IPS-20b (cell line): ENCODE results near the gene ZNF512B.

ENCODE experiments used
- H3K27ac ChIP-seq: one replicate; pipeline ENCODE4 v1.5.1; 2013; ENCODE audit warnings: low read length
- H3K27me3 ChIP-seq: 2 replicates; pipeline ENCODE4 v1.6.1; 2013; ENCODE audit warnings: mild to moderate bottlenecking, low read length, inconsistent platforms; ENCODE audit not compliant: insufficient read depth
- H3K36me3 ChIP-seq: 2 replicates; pipeline ENCODE4 v1.6.1; 2013; ENCODE audit warnings: low read depth, mild to moderate bottlenecking, inconsistent platforms, low read length, moderate library complexity; ENCODE audit not compliant: insufficient read depth
- H3K4me1 ChIP-seq: 2 replicates; pipeline ENCODE4 v1.6.1; 2013; ENCODE audit warnings: mild to moderate bottlenecking, control low read depth, inconsistent platforms, low read length, moderate library complexity; ENCODE audit not compliant: insufficient read depth
- H3K4me3 ChIP-seq: 2 replicates; pipeline ENCODE4 v1.5.1; 2013; ENCODE audit warnings: mild to moderate bottlenecking, low read length, inconsistent platforms
- H3K9ac ChIP-seq: 2 replicates; pipeline ENCODE4 v1.6.1; 2013; ENCODE audit warnings: low read depth, mild to moderate bottlenecking, inconsistent platforms, low read length, moderate library complexity
- H3K9me3 ChIP-seq: 2 replicates; pipeline ENCODE4 v1.6.1; 2013; ENCODE audit warnings: mild to moderate bottlenecking, low read depth, low read length, inconsistent platforms; ENCODE audit not compliant: insufficient read depth

The ZNF512B gene

DNA sequence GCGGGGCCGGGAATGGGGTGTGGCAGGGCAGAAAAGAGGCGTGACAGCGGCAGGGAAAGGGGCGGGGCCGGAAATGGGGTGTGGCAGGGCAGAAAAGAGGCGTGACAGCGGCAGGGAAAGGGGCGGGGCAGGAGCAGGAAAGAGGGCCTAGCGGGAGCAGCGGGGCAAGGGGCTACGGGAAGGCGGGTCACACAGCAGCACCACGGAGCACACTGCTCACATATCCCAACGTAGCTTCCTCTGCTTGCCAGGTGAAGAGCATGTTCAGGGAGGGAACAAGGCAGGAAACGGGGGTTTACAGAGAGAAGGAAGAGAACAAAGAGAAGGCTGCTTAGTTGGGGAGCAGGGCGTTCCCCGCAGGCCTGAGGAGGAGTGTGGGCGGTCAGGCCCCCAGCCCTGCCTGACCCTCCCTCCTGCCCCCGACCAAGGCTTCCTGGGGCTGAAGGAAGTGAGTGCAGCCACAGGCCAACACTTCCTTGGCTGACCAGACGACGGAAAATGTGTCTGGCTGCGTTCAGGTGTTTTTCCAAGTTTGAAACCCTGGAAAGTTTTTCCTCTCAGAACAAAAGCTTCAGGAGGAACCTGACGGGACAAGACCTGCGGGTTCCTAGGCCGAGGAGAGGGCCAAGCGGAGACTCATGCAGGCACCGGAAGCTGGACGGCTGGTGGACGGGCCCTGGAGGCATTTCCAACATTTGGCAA lies 27.3 kb downstream of the ZNF512B start:
- no peak overlapping the region for H3K27ac ChIP-seq
- no peak overlapping the region for H3K4me3 ChIP-seq
- peaks cover 3% of the 10 kb centered on the region; the same call in 1 of the 2 replicates for H3K4me1 ChIP-seq
- peaks cover 31% of the 10 kb centered on the region for H3K36me3 ChIP-seq
- H3K9me3 ChIP-seq: no peaks in the 10 kb centered on the region
- H3K27me3 ChIP-seq: no peaks in the 10 kb centered on the region
- no peak overlapping the region; the same call in 1 of the 2 replicates for H3K9ac ChIP-seq

DNA sequence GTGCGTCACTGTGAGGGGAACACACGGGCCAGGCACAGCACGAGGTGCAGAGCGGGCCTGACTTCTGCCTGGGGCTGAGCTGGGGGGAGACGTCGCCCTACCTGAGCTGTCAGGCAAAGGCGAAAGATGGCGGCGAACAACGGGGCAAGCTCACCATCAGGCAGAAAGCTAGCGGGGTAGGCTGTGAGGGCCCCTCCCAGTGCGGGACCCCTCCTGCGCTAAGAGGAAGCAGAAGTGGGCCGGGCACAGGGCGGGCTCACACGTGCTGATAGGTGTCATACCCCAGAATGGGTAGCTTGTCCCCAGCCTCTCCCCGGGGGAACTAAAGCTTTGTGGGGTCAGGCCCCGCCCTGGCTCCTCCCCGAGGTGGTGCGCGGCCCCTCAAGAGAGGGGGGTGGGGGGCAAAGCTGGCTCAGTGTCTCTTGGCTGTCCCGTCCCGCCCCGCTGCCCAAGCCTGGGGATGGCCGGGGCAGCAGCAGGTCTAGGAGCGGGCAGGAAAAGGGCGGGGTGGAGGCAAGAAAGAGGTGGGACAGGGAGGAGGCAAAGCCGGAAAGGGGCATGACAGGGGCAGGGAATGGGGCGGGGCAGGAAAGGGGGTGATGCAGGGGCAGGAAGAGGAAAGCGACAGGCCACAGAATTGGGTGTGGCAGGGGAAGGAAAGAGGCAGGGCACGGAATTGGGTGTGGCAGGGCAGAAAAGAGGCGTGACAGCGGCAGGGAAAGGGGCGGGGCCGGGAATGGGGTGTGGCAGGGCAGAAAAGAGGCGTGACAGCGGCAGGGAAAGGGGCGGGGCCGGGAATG lies 28.2 kb downstream of the ZNF512B start:
- Histone ChIP-seq H3K4me1 (peaks cover 3% of the 10 kb centered on the region; the same call in 1 of the 2 replicates), H3K9me3 (no peaks in the 10 kb centered on the region), H3K4me3 (no peak overlapping the region), H3K27ac (no peak overlapping the region), H3K36me3 (peaks cover 31% of the 10 kb centered on the region), H3K9ac (no peak overlapping the region), H3K27me3 (no peaks in the 10 kb centered on the region)

DNA sequence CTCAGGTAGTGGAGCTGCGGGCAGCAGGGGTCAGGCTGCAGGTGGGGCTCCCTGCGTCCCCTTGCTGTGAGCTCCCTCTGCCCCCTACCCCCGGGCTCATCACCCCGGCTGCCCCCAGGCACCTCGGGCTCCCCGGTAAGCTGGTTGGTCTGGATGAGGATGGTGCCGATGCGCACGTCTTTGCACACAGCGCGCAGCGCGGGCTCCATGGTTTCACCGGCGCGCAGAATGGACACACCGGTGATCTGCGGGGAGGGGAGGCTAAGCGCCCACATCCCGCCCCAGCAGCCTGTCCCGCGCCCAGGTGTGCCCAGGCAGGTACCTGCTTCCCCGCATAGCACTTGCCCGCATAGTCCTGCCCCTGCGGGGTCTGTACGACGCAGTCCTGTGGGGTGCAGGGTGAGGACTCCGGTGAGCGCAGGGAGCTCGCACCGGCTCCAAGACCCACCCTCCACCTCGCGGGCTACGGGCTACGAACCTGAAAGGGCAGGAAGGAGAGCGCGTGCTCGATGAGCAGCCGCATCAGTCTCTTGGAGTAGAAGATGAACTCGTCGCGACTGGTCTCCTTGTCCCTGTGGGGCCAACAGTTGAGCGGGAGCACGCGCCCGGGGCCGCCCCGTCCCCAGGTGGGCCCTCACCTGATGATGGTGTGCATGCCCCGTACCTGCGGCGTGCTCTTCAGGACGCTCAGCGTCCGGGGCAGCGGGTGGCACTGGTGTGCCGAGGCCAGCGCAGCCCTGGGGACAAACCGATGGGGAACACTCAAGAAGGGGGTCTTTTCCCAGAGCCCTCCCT lies 29.1 kb downstream of the ZNF512B start:
- Histone ChIP-seq H3K27ac (no peak overlapping the region), H3K36me3 (peaks cover 28% of the 10 kb centered on the region), H3K4me3 (no peak overlapping the region), H3K27me3 (no peaks in the 10 kb centered on the region), H3K9me3 (no peaks in the 10 kb centered on the region), H3K9ac (no peak overlapping the region), H3K4me1 (peaks cover 3% of the 10 kb centered on the region; the same call in 1 of the 2 replicates)

DNA sequence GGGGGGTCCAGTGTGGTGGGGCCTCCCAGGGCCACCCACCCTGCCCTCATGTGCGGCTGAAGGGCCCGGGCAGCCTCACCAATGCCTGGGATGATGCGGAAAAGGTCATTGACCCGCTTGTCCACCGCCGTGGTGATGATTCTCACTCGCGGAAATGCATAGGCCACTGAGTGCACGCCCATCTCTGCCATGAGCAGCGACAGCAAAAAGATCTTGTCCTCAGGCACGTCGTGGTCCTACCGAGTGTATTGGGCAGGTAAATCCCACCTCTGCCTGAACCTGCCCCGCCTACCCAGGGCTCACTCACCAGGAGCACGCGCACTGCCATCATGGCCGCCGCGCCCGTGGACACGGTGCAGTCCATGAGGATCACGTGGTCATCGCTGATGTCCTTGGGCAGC lies 29.7 kb downstream of the ZNF512B start:
- no peak overlapping the region for H3K9ac ChIP-seq

DNA sequence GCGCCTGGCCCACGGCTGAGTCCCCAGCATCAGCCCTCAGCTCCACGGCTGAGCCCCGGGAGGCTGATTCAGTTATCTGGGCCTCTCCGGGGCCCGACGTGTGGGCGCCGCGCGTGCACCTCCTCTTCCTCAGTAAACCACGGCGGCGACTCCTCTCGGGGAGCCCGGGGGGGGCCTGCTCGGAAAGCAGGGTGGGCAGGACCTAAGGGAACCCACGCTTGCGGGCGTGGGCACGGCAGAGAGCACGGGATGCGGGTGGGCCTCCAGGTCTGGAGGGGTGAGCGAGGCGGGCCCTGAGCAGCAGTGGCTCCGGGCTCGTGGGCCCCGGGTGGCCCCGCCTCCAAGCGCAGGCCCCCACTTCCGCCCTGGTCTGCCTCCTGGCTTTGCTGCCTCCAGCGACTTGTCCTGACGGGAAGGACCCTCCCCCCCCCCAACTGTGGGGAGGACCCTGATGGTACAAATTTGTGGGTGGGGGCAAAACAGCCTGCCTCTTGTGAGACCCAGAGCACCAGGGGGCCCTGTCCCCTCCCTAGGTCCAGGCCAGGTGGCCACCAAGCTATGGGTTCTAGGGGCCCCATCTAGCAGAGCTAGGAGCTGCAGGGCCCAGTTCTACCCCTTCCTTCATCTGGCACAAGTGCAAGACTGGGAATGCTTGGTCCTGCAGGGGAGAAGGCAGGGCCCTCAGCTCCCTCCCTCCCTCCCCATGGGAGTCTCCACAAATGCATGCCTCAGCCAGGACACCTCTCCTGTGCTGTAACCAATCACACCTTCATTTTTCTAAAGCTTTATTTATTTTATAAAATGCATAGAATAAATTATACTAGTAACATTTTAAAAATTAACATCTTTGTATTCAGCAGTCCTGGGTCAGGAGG lies 30.4 kb downstream of the ZNF512B start:
- Histone ChIP-seq H3K9ac (no peak overlapping the region), H3K4me1 (peaks cover 3% of the 10 kb centered on the region; the same call in 1 of the 2 replicates), H3K9me3 (no peaks in the 10 kb centered on the region), H3K27ac (no peak overlapping the region), H3K27me3 (no peaks in the 10 kb centered on the region), H3K36me3 (peaks cover 26% of the 10 kb centered on the region), H3K4me3 (no peak overlapping the region)

More for the DNA sequence above, 29.7 kb downstream of the ZNF512B start:
- no peak overlapping the region for H3K27ac ChIP-seq
- no peaks in the 10 kb centered on the region for H3K27me3 ChIP-seq
- no peaks in the 10 kb centered on the region for H3K9me3 ChIP-seq
- peaks cover 27% of the 10 kb centered on the region for H3K36me3 ChIP-seq
- peaks cover 3% of the 10 kb centered on the region; the same call in 1 of the 2 replicates for H3K4me1 ChIP-seq
- H3K4me3 ChIP-seq: no peak overlapping the region

DNA sequence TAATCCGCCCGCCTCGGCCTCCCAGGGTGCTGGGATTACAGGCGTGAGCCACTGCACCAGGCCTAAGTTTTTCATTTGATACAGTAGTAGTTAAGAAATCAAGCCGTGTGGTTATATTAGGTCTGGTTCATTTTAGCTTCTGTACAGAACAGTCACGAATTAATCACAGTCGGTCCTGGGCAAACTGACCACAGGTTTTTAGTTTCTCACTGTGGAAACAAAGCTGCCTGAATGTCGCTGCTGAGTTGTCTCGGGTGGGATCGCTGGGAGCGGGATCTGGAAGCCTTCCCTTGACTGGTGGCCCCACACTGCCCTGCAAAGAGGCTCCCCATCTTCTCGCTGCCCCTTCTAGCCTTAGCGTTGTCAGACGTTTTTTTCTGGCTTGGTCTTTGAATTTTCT lies 32.1 kb downstream of the ZNF512B start:
- H3K36me3 ChIP-seq: peaks cover 12% of the 10 kb centered on the region
- H3K9me3 ChIP-seq: no peaks in the 10 kb centered on the region
- no peak overlapping the region for H3K27ac ChIP-seq
- no peak overlapping the region for H3K4me3 ChIP-seq
- H3K4me1 ChIP-seq: peaks cover 3% of the 10 kb centered on the region; the same call in 1 of the 2 replicates
- no peaks in the 10 kb centered on the region for H3K27me3 ChIP-seq
- no peak overlapping the region for H3K9ac ChIP-seq

DNA sequence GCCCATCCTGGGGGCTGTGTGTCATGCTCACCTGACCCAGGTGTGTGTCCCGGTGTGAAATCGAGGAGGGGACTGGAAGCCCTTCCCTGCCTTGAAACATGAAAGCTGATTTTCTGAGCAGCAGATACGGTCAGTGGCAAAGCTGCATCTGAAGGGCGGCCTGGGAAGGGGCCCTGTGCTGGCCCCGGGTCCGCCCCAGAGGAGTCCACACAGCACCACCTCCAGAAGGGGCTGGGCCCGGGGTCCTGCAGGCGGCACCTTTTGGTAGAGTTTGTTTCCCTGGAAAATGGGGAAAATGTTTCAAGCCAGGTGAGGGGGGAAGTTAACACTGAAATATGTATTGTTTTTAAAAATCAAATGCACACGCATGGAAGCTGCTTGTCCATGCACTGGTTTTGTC lies 34.3 kb downstream of the ZNF512B start:
- no peaks in the 10 kb centered on the region for H3K4me1 ChIP-seq
- no peaks in the 10 kb centered on the region for H3K27me3 ChIP-seq
- no peak overlapping the region for H3K9ac ChIP-seq
- H3K4me3 ChIP-seq: no peak overlapping the region
- no peak overlapping the region for H3K27ac ChIP-seq
- peaks cover 30% of the 10 kb centered on the region for H3K36me3 ChIP-seq
- H3K9me3 ChIP-seq: no peaks in the 10 kb centered on the region

DNA sequence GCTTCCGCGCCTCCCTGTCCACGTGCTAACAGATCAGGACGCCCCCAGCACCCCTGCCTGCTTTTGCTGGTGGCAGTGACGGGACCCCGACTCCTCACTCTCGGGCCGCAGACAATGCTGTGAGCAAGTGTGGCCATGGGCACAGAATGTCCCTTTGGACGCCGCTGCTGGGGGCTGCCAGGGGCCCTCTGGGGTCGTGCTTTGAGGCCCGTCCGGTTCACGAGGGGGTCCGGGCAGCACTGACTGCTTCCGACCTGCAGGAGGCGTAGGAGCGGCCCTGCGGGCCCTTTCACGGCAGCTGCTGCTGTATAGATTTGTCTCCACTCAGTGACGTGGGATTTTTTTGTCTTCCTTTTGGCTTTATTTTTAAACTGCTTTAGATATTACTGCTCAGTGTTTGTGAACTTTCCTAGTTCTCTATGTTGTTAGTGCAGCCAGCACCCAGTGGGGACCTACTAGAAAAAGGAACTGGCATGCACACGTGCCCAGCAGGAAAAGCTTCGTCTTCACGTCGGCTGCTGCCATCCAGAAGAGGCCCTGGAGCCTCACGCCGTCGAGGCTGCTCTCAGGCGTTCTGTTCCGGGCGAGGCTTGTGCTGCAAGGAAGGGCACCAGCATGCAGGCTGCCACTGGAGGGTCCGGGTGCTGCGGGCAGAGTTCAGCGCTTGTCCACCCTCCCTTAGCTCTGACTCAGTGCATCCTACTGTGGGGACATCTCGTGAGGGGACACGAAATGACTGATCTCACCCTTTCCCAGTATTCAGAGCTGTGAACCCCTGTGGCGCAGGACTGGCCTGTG lies 35.3 kb downstream of the ZNF512B start:
- H3K27me3 ChIP-seq: no peaks in the 10 kb centered on the region
- no peak overlapping the region for H3K9ac ChIP-seq
- no peaks in the 10 kb centered on the region for H3K4me1 ChIP-seq
- H3K36me3 ChIP-seq: peaks cover 36% of the 10 kb centered on the region
- H3K9me3 ChIP-seq: no peaks in the 10 kb centered on the region
- no peak overlapping the region for H3K27ac ChIP-seq
- H3K4me3 ChIP-seq: no peak overlapping the region

DNA sequence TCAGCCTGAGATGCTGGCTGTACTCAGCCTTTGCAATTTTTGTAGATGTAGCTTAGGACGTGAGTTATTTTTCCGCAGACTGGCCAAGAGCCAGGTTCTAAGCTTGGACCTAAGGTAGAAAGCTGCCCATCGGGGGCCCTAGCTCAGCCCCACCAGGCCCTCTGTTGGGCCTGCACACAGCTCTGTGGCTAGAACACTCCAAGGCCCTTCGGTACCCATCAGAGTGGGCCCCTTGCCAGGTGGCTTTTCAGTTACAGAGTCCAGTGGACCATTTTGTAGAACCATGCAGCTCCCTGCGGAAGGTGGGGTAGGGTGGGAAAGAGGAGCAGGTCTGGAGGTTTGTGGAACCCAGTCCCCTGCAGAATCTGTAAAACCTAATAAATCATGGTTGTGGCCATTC lies 36.1 kb downstream of the ZNF512B start:
- Histone ChIP-seq H3K27me3 (no peaks in the 10 kb centered on the region), H3K4me1 (no peaks in the 10 kb centered on the region), H3K9me3 (no peaks in the 10 kb centered on the region), H3K27ac (no peak overlapping the region), H3K4me3 (no peak overlapping the region), H3K36me3 (peaks cover 42% of the 10 kb centered on the region), H3K9ac (no peak overlapping the region)

DNA sequence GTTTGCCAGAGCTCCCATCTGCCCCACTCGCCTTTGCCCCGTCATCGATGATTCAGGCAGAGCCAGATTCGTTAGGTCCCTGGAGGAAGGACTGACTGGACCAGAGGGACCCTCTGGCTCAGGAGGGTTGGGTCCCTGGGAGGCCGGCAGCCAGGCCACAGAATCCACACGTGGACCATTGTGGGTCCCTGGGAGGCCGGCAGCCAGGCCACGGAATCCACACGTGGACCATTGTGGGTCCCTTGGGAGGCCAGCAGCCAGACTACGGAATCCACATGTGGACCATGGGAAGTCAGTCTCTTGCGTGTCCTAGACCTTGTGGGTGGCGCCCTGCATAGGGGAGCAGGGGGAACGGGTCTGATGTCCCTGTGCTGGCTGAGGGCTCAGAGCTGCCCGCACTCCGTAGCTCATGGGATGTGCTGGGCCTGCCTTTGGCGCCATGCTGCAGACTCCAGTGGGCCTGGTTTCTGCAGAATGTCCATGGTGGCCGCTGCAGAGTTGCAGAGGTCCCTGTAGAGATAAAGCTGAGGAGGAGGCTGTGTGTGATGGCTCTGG lies 37.0 kb downstream of the ZNF512B start:
- H3K27ac ChIP-seq: no peak overlapping the region
- H3K4me3 ChIP-seq: no peak overlapping the region
- no peaks in the 10 kb centered on the region for H3K27me3 ChIP-seq
- H3K4me1 ChIP-seq: no peaks in the 10 kb centered on the region
- peaks cover 50% of the 10 kb centered on the region for H3K36me3 ChIP-seq
- H3K9ac ChIP-seq: no peak overlapping the region
- no peaks in the 10 kb centered on the region for H3K9me3 ChIP-seq
